Measurements from ENCODE around the gene PLK4.

Gene PLK4

GRCh38 chr4:127870281-127870680 is 10.4 kb upstream of the PLK4 start:
- H3K9ac ChIP-seq (ENCODE audit: low read length): no peak overlapping the region
- H3F3A ChIP-seq (ENCODE audit: insufficient read depth, low read length): no peaks in the 10 kb centered on the region
- H3K27me3 ChIP-seq (replicated peaks; ENCODE audit: insufficient read depth, low read length): no peaks in the 10 kb centered on the region
- H3K9me3 ChIP-seq (replicated peaks; ENCODE audit: insufficient read depth, low read length): no peaks in the 10 kb centered on the region
- no peaks in the 10 kb centered on the region for H4K20me1 ChIP-seq (ENCODE audit: insufficient read depth, low read length)
- no peak for TF ChIP-seq CTCF (IDR thresholded peaks at IDR 0.05; ENCODE audit: low read length)
- TF ChIP-seq EZH2 (optimal IDR thresholded peaks at IDR 0.05; ENCODE audit: low read depth, low read length): no peak
- no peak for TF ChIP-seq EZH2phosphoT487 (IDR thresholded peaks at IDR 0.05; ENCODE audit: low read length)
- H3K27ac ChIP-seq (ENCODE audit: low read length): no peak overlapping the region
- no peaks in the 10 kb centered on the region for H3K79me2 ChIP-seq (ENCODE audit: low read length)
- no peak overlapping the region for H3K4me3 ChIP-seq (ENCODE audit: low read length)
- H3K36me3 ChIP-seq (replicated peaks; ENCODE audit: insufficient read depth, low read length): no peaks in the 10 kb centered on the region
- no peak overlapping the region for H2AFZ ChIP-seq (ENCODE audit: low read length)
- no peak overlapping the region for H3K4me2 ChIP-seq (ENCODE audit: low read depth, low read length)
- no peak for DNase-seq
- no peaks in the 10 kb centered on the region for H3K9me2 ChIP-seq (replicated peaks; ENCODE audit: insufficient read depth, low read length)
- no peaks in the 10 kb centered on the region for H3K4me1 ChIP-seq (ENCODE audit: low read length)

- Histone ChIP-seq H3K27me3 (replicated peaks; ENCODE audit: insufficient read depth, low read length) (no peaks in the 10 kb centered on the region), H4K20me1 (ENCODE audit: insufficient read depth, low read length) (no peaks in the 10 kb centered on the region), H3K9ac (ENCODE audit: low read length) (no peak overlapping the region), H3K27ac (ENCODE audit: low read length) (no peak overlapping the region), H2AFZ (ENCODE audit: low read length) (no peak overlapping the region), H3K9me3 (replicated peaks; ENCODE audit: insufficient read depth, low read length) (no peaks in the 10 kb centered on the region), H3K4me1 (ENCODE audit: low read length) (no peaks in the 10 kb centered on the region), H3K9me2 (replicated peaks; ENCODE audit: insufficient read depth, low read length) (no peaks in the 10 kb centered on the region), H3K4me2 (ENCODE audit: low read depth, low read length) (no peak overlapping the region), H3K36me3 (replicated peaks; ENCODE audit: insufficient read depth, low read length) (no peaks in the 10 kb centered on the region), H3K79me2 (ENCODE audit: low read length) (no peaks in the 10 kb centered on the region), H3F3A (ENCODE audit: insufficient read depth, low read length) (no peaks in the 10 kb centered on the region), H3K4me3 (ENCODE audit: low read length) (no peak overlapping the region)
- TF ChIP-seq EZH2phosphoT487 (IDR thresholded peaks at IDR 0.05; ENCODE audit: low read length) (no peak), EZH2 (optimal IDR thresholded peaks at IDR 0.05; ENCODE audit: low read depth, low read length) (no peak), CTCF (IDR thresholded peaks at IDR 0.05; ENCODE audit: low read length) (no peak)
- DNase-seq: no peak
These were observed 10.0 kb upstream of the PLK4 start for GRCh38 chr4:127870688-127871087.

DNA sequence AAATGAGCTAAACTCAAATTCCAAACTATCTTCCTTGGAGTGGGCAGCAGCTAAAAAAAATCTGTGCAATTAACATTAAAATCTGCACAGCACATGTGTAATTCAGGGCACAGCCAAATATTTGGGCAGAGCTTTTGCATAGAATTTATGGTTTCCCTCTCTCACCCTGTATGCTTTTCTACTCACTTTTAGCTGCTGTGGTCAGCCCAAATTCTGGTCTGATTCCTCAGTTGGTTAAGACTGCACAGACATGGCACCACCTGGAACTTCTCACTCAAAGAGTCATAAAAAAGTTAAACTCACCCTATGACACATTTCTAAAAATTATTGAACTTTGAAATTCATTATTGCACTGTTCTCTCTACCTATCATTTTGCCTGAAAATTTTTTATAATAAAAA is 4.9 kb upstream of the PLK4 start:
- no peak for DNase-seq
- no peak overlapping the region for H3K9ac ChIP-seq (ENCODE audit: low read length)
- no peaks in the 10 kb centered on the region for H3K36me3 ChIP-seq (replicated peaks; ENCODE audit: insufficient read depth, low read length)
- H2AFZ ChIP-seq (ENCODE audit: low read length): no peak overlapping the region
- no peak overlapping the region for H3K27ac ChIP-seq (ENCODE audit: low read length)
- no peak overlapping the region for H3K4me3 ChIP-seq (ENCODE audit: low read length)
- no peak overlapping the region for H3K4me2 ChIP-seq (ENCODE audit: low read depth, low read length)
- H3K9me3 ChIP-seq (replicated peaks; ENCODE audit: insufficient read depth, low read length): no peaks in the 10 kb centered on the region
- no peaks in the 10 kb centered on the region for H3K4me1 ChIP-seq (ENCODE audit: low read length)
- no peaks in the 10 kb centered on the region for H3K79me2 ChIP-seq (ENCODE audit: low read length)
- H3K27me3 ChIP-seq (replicated peaks; ENCODE audit: insufficient read depth, low read length): no peaks in the 10 kb centered on the region
- no peaks in the 10 kb centered on the region for H4K20me1 ChIP-seq (ENCODE audit: insufficient read depth, low read length)
- no peaks in the 10 kb centered on the region for H3K9me2 ChIP-seq (replicated peaks; ENCODE audit: insufficient read depth, low read length)
- peaks cover 4% of the 10 kb centered on the region; the same call in 1 of the 2 replicates for H3F3A ChIP-seq (ENCODE audit: insufficient read depth, low read length)
- TF ChIP-seq CTCF (IDR thresholded peaks at IDR 0.05; ENCODE audit: low read length): no peak
- no peak for TF ChIP-seq EZH2 (optimal IDR thresholded peaks at IDR 0.05; ENCODE audit: low read depth, low read length)
- TF ChIP-seq EZH2phosphoT487 (IDR thresholded peaks at IDR 0.05; ENCODE audit: low read length): no peak

Measured in MM.1S (cell line).